Ovary (tissue), 9 donors: ENCODE results near the gene MESD. TPM values are rescaled to one million over a fixed set of nuclear protein-coding genes. Genes with fewer than 3 reads are reported as not detected.

Experiments used
- DNase-seq, 5 donors: peaks; one replicate each; pipeline ENCODE4 v3.0.0-alpha.2; 2019 to 2020
- H3K27ac ChIP-seq, 2 donors: fragments of 200-600 bp; one replicate each; pipeline versions ENCODE4 v1.5.1 to v1.8.0; 2019 to 2022
- H3K27me3 ChIP-seq: fragments of 200-600 bp; one replicate; pipeline ENCODE4 v1.8.0; 2022
- H3K36me3 ChIP-seq: fragments of 200-600 bp; sonication (generic); one replicate; pipeline ENCODE4 v1.5.1; 2019
- H3K4me1 ChIP-seq: one replicate; pipeline ENCODE4 v1.8.1; 2013; ENCODE audit warnings: mild to moderate bottlenecking, moderate library complexity; ENCODE audit not compliant: insufficient read depth
- H3K4me3 ChIP-seq: fragments of 200-600 bp; sonication (generic); one replicate; pipeline ENCODE4 v1.5.1; 2017
- H3K9me3 ChIP-seq, 2 donors: fragments of 200-600 bp in 1 of 2; sonication (generic) in 1 of 2; one replicate each; pipeline versions ENCODE4 v1.5.1 to v1.8.1; 2013 to 2019; ENCODE audit warnings: mild to moderate bottlenecking in 1 of 2, moderate library complexity in 1 of 2
- EP300 ChIP-seq: sonication (generic); formaldehyde crosslinking; IDR thresholded peaks from one replicate; pipeline ENCODE4 v1.6.1; 2017; ENCODE audit warnings: antibody characterized with exemption
- POLR2A ChIP-seq: fragments of 450-650 bp; IDR thresholded peaks from one replicate; pipeline ENCODE4 v1.6.1; 2017; ENCODE audit warnings: antibody characterized with exemption, mild to moderate bottlenecking, moderate library complexity
- WGBS, 3 donors: extraction: QIAGEN DNeasy Blood & Tissue Kit in 1 of 3; methylation state at CpG; one replicate each; pipeline versions ENCODE4 v1.1.5 to v1.1.7; 2013 to 2017; 5-methylcytosine and 5-hydroxymethylcytosine counted together
- intact Hi-C, 4 donors: fragments of 100-400 bp; cut with DNase I; formaldehyde crosslinking; loops; one replicate each; pipeline versions ENCODE4 v1.11.0 to v1.15.1; 2022 to 2023
- polyA plus RNA-seq, 2 donors: library from polyadenylated mRNA; stranded (reverse); fragments of 200-250 nt in 1 of 2; fragments of 350-450 nt in 1 of 2; fragmentation: Illumina TruSeq in 1 of 2; extraction: RNeasy Lipid Tissue Mini Kit (QIAGEN cat#74804) in 1 of 2; gene quantifications; one replicate each; pipeline ENCODE4 v1.2.3, GENCODE V29; 2013 to 2014
- total RNA-seq, 7 donors: library from RNA; depleted of rRNA in 2 of 7; stranded (reverse); fragments of >200 nt in 2 of 7; fragmentation: NEBNext Ultra II Directional in 3 of 7; extraction: Animal tissue kit (Norgen Biotek cat#: 25700) in 3 of 7; gene quantifications; one replicate each; pipeline versions ENCODE4 v1.1.0 to v1.2.4, GENCODE V29; 2016 to 2023
- TF ChIP-seq, protein P1 (sequence below), 3 donors: fragments of 450-650 bp in 2 of 3; fragments of 200-600 bp in 1 of 3; IDR thresholded peaks; one replicate each; pipeline versions ENCODE4 v1.5.1 to v1.8.0; 2016 to 2022; ENCODE audit warnings: antibody characterized with exemption in 3 of 3, mild to moderate bottlenecking in 1 of 3
- donor health status: DM: no; HTN: no; CAD: no; lungs with moderate emphysema.
- donor health status: DM: no; HTN: no; CAD: no.
- donor health status: Bipolar disorder and iron deficiency.
- donor health status: DM: yes; HTN: yes; CAD: no.
- donor health status: DM: no; HTN: no; CAD: no.
- donor health status: DM: yes; HTN: yes; CAD: no.

Gene MESD
- total and polyA plus RNA-seq, 9 donors: 18.0 to 34.8 (median 29.3) TPM

DNA sequence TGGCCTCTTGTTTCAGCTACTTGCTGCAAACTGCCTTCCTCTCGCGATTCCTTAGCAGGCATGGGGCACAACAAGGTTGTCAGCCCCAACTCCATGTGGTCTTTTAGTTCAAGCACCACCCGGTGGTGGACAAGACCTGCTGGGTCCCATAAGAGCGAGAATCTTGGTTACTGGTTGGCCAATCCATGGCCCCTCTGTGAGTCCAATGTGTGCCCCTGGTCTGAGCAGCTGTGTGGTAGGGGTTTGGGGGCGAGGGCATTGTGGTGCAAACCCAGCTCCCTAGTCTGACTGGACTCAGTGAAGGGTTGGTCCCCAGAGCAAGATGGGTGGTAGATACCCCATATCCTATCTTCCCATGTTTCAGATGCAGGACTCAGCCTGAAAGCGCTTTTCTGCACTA lies 48.8 kb downstream of the MESD start:
- Histone ChIP-seq H3K9me3 (no peaks in the 10 kb centered on the region), H3K4me3 (no peak overlapping the region), H3K36me3 (no peaks in the 10 kb centered on the region), H3K4me1 (no peaks in the 10 kb centered on the region), H3K27ac (no peak overlapping the region), H3K27me3 (no peaks in the 10 kb centered on the region)
- no peak for DNase-seq
- WGBS, 3 donors: 91 to 96% (median 94%) methylated on average over 6 of the region's 6 CpGs
- intact Hi-C loops: no loop called here
- TF ChIP-seq POLR2A: no peak
- TF ChIP-seq, protein P1, sequence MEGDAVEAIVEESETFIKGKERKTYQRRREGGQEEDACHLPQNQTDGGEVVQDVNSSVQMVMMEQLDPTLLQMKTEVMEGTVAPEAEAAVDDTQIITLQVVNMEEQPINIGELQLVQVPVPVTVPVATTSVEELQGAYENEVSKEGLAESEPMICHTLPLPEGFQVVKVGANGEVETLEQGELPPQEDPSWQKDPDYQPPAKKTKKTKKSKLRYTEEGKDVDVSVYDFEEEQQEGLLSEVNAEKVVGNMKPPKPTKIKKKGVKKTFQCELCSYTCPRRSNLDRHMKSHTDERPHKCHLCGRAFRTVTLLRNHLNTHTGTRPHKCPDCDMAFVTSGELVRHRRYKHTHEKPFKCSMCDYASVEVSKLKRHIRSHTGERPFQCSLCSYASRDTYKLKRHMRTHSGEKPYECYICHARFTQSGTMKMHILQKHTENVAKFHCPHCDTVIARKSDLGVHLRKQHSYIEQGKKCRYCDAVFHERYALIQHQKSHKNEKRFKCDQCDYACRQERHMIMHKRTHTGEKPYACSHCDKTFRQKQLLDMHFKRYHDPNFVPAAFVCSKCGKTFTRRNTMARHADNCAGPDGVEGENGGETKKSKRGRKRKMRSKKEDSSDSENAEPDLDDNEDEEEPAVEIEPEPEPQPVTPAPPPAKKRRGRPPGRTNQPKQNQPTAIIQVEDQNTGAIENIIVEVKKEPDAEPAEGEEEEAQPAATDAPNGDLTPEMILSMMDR (IDR thresholded peaks at IDR 0.05): no peak
- TF ChIP-seq EP300: no peak

DNA sequence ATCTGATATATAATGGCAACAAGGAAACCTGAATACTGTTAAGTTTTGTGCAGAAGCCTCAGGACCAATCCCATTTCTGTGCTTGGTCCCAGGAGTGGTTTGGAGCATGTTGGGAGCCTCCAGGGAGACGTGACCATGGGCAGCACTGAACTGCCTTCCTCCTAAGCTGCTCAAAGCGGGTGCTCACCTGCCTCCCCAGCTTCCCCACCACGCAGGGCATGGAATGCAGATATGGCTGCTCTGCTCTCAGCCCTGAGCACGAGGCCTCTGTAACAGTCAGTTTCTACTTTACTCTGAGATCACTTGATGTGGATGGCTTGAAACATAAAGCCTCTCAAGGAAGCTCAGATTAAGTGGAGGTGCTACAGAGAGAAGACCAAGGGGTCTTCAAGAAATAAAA lies 49.3 kb downstream of the MESD start:
- no peaks in the 10 kb centered on the region for H3K36me3 ChIP-seq
- WGBS, 3 donors: 91 to 96% (median 93%) methylated on average over 4 of the region's 4 CpGs
- no peaks in the 10 kb centered on the region for H3K9me3 ChIP-seq
- H3K4me3 ChIP-seq: no peak overlapping the region
- TF ChIP-seq POLR2A (no peak), EP300 (no peak)
- TF ChIP-seq, protein P1 (IDR thresholded peaks at IDR 0.05): no peak
- intact Hi-C loops: no loop called here
- DNase-seq: no peak
- H3K4me1 ChIP-seq: no peaks in the 10 kb centered on the region
- H3K27ac ChIP-seq: no peak overlapping the region
- H3K27me3 ChIP-seq: no peaks in the 10 kb centered on the region

DNA sequence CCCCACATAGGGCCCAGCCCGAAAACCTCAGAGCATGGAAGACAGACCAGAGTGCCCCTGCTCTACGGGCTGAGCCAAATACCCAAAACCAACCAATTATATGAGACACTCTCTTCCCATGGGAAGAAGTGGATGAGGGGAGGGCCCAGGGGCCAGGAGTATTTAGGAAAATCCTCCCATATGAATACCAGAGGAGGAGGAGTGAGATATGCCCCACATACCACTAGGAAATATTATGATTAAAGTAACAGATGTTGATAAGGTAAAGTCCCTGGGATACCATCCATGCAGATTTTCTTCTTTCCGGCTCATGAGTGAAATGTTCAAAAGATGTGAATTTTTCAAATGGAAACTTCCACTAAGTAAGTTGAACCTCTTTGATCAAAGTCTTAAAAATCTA lies 50.4 kb downstream of the MESD start:
- Histone ChIP-seq H3K36me3 (no peaks in the 10 kb centered on the region), H3K9me3 (no peaks in the 10 kb centered on the region), H3K27me3 (no peaks in the 10 kb centered on the region), H3K4me1 (no peaks in the 10 kb centered on the region), H3K4me3 (no peak overlapping the region), H3K27ac (no peak overlapping the region)
- 93 to 96% (median 95%) methylated on average over 3 of the region's 3 CpGs for WGBS, 3 donors
- intact Hi-C loops: no loop called here
- DNase-seq: no peak
- TF ChIP-seq, protein P1 (IDR thresholded peaks at IDR 0.05): no peak
- TF ChIP-seq EP300 (no peak), POLR2A (no peak)

DNA sequence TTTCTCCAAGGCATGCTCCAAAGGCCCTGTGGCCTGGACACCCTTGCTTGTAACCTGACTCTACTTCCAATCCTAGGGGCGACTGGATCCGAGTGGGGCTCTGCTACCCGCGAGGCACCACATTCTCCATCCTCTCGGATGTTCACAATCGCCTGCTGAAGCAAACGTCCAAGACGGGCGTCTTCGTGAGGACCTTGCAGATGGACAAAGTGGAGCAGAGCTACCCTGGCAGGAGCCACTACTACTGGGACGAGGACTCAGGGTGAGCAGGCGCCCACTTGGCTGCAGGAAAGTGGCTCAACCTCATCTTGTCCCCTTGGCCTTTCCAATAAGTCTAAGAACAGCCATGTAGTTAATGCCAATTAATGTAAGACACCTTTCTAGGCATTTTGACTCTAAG lies 51.9 kb downstream of the MESD start:
- intact Hi-C loops: no loop called here
- H3K27me3 ChIP-seq: no peaks in the 10 kb centered on the region

More for the DNA sequence above, 51.9 kb downstream of the MESD start:
- H3K4me1 ChIP-seq: peaks cover 6% of the 10 kb centered on the region
- WGBS, 3 donors: 95 to 96% (median 95%) methylated on average over 12 of the region's 12 CpGs
- no peak for DNase-seq
- no peaks in the 10 kb centered on the region for H3K36me3 ChIP-seq
- no peaks in the 10 kb centered on the region for H3K9me3 ChIP-seq
- no peak overlapping the region for H3K4me3 ChIP-seq
- no peak overlapping the region for H3K27ac ChIP-seq
- TF ChIP-seq EP300: no peak
- TF ChIP-seq, protein P1 (IDR thresholded peaks at IDR 0.05): no peak
- TF ChIP-seq POLR2A: no peak
